Activated T-helper 1 cell treated with anti-CD3 and anti-CD28 coated beads, Interleukin-12 subunit alpha, Interleukin-12 subunit beta, Interleukin-2, Interleukin-4 antibody, amounts not matched to agents 30 ng/mL and 10 ng/mL and 1 ng/mL, durations not matched to agents 14 hours and 24 hours and 36 hours (primary cell): Measurements from ENCODE around the gene NDE1. TPM values are rescaled to one million over a fixed set of nuclear protein-coding genes. Genes with fewer than 3 reads are reported as not detected.
A peak's percentile ranks its signal among the peaks of the same experiment; 100 is the strongest.

Source experiments
- DNase-seq: peaks from one replicate; pipeline ENCODE4 v3.0.0; 2021; ENCODE audit warnings: low spot score
- H3K27ac Mint-ChIP-seq: one replicate; pipeline ENCODE4 v1.8.0; 2021; ENCODE audit warnings: mild to moderate bottlenecking, mixed read lengths
- H3K27me3 Mint-ChIP-seq: one replicate; pipeline ENCODE4 v1.8.0; 2022; ENCODE audit warnings: mild to moderate bottlenecking, moderate library complexity, mixed read lengths; ENCODE audit not compliant: insufficient read depth
- H3K36me3 Mint-ChIP-seq: one replicate; pipeline ENCODE4 v1.8.0; 2021; ENCODE audit warnings: low read depth, mixed read lengths
- H3K4me1 Mint-ChIP-seq: one replicate; pipeline ENCODE4 v1.8.0; 2021; ENCODE audit warnings: low read depth, mixed read lengths
- H3K4me3 Mint-ChIP-seq: one replicate; pipeline ENCODE4 v1.8.0; 2021; ENCODE audit warnings: mild to moderate bottlenecking, moderate library complexity, mixed read lengths
- H3K9me3 Mint-ChIP-seq: one replicate; pipeline ENCODE4 v1.8.0; 2021; ENCODE audit warnings: mixed read lengths
- intact Hi-C: fragments of 100-400 bp; cut with micrococcal nuclease; formaldehyde crosslinking; loops from one replicate; pipeline ENCODE4 v1.15.1; 2024
- total RNA-seq: library from RNA; stranded (reverse); gene quantifications from 2 replicates; pipeline ENCODE4 v1.2.3, GENCODE V29; 2022

Gene NDE1
- total RNA-seq, 1 donor from 2014 or later, result 87.4 TPM

- intact Hi-C loops, result no loop called here
- H3K4me1 Mint-ChIP-seq, result peaks cover 22% of the 10 kb centered on the region
- H3K27me3 Mint-ChIP-seq, result no peaks in the 10 kb centered on the region
- H3K9me3 Mint-ChIP-seq, result no peaks in the 10 kb centered on the region
- no peak for DNase-seq
- H3K36me3 Mint-ChIP-seq, result peaks cover 53% of the 10 kb centered on the region
- H3K4me3 Mint-ChIP-seq, result no peak overlapping the region
- no peak overlapping the region for H3K27ac Mint-ChIP-seq
Measured at GRCh38 chr16:15699819-15700218, 49.8 kb downstream of the NDE1 start.

GRCh38 chr16:15701367-15701766 lies 51.3 kb downstream of the NDE1 start:
- Mint-ChIP-seq H3K4me1 (peaks cover 22% of the 10 kb centered on the region), H3K27me3 (no peaks in the 10 kb centered on the region), H3K36me3 (peaks cover 44% of the 10 kb centered on the region), H3K9me3 (no peaks in the 10 kb centered on the region), H3K4me3 (no peak overlapping the region), H3K27ac (no peak overlapping the region)
- intact Hi-C loops, result no loop called here
- DNase-seq, result no peak

GRCh38 chr16:15701975-15702970 lies 52.2 kb downstream of the NDE1 start:
- H3K36me3 Mint-ChIP-seq, result peaks cover 38% of the 10 kb centered on the region
- no peaks in the 10 kb centered on the region for H3K27me3 Mint-ChIP-seq
- no peak overlapping the region for H3K4me3 Mint-ChIP-seq
- intact Hi-C loops, result no loop called here
- peak overlapping the region; percentile 73 for H3K27ac Mint-ChIP-seq
- no peak for DNase-seq
- H3K4me1 Mint-ChIP-seq, result peaks cover 22% of the 10 kb centered on the region
- no peaks in the 10 kb centered on the region for H3K9me3 Mint-ChIP-seq

GRCh38 chr16:15703029-15703736 lies 53.1 kb downstream of the NDE1 start:
- Mint-ChIP-seq H3K4me3 (no peak overlapping the region), H3K4me1 (peaks cover 22% of the 10 kb centered on the region), H3K36me3 (peaks cover 35% of the 10 kb centered on the region), H3K27me3 (no peaks in the 10 kb centered on the region), H3K9me3 (no peaks in the 10 kb centered on the region), H3K27ac (peak overlapping the region; percentile 73)
- no peak for DNase-seq
- intact Hi-C loops, result no loop called here

- H3K4me3 Mint-ChIP-seq, result no peak overlapping the region
Measured at GRCh38 chr16:15704545-15704987, 54.5 kb downstream of the NDE1 start.

GRCh38 chr16:15705064-15705565 lies 55.1 kb downstream of the NDE1 start:
- Mint-ChIP-seq H3K4me3 (no peak overlapping the region), H3K27me3 (no peaks in the 10 kb centered on the region), H3K27ac (peak overlapping the region; percentile 52), H3K9me3 (no peaks in the 10 kb centered on the region), H3K36me3 (peaks cover 26% of the 10 kb centered on the region), H3K4me1 (peaks cover 22% of the 10 kb centered on the region)
- no peak for DNase-seq
- intact Hi-C loops, result no loop called here

More at GRCh38 chr16:15704545-15704987, 54.5 kb downstream of the NDE1 start:
- intact Hi-C loops, result loop anchor here (1.0 kb wide), 2 partner anchors 62 to 277 kb away; no protein-coding TSS in a partner anchor
- Mint-ChIP-seq H3K4me1 (peaks cover 22% of the 10 kb centered on the region), H3K27me3 (no peaks in the 10 kb centered on the region), H3K9me3 (no peaks in the 10 kb centered on the region), H3K36me3 (peaks cover 30% of the 10 kb centered on the region), H3K27ac (peak overlapping the region; percentile 27)
- DNase-seq, result peak; percentile 54

- H3K9me3 Mint-ChIP-seq, result no peaks in the 10 kb centered on the region
- DNase-seq, result no peak
- H3K36me3 Mint-ChIP-seq, result peaks cover 25% of the 10 kb centered on the region
- H3K27me3 Mint-ChIP-seq, result no peaks in the 10 kb centered on the region
- no peak overlapping the region for H3K27ac Mint-ChIP-seq
- H3K4me1 Mint-ChIP-seq, result peaks cover 22% of the 10 kb centered on the region
- intact Hi-C loops, result no loop called here
- H3K4me3 Mint-ChIP-seq, result no peak overlapping the region
Measured at GRCh38 chr16:15707332-15707731, 57.3 kb downstream of the NDE1 start.

- Mint-ChIP-seq H3K36me3 (peaks cover 21% of the 10 kb centered on the region), H3K4me3 (no peak overlapping the region), H3K4me1 (peaks cover 15% of the 10 kb centered on the region), H3K27me3 (no peaks in the 10 kb centered on the region), H3K27ac (no peak overlapping the region), H3K9me3 (no peaks in the 10 kb centered on the region)
- no peak for DNase-seq
- intact Hi-C loops, result no loop called here
Measured at GRCh38 chr16:15708096-15708495, 58.1 kb downstream of the NDE1 start.

- no peak overlapping the region for H3K27ac Mint-ChIP-seq
- no peak for DNase-seq
- H3K9me3 Mint-ChIP-seq, result no peaks in the 10 kb centered on the region
- H3K4me3 Mint-ChIP-seq, result no peak overlapping the region
- peaks cover 6% of the 10 kb centered on the region for H3K4me1 Mint-ChIP-seq
- peaks cover 14% of the 10 kb centered on the region for H3K36me3 Mint-ChIP-seq
- no peaks in the 10 kb centered on the region for H3K27me3 Mint-ChIP-seq
- intact Hi-C loops, result no loop called here
Measured at GRCh38 chr16:15708997-15709396, 59.0 kb downstream of the NDE1 start.

GRCh38 chr16:15714393-15715172 lies 64.5 kb downstream of the NDE1 start:
- no peak overlapping the region for H3K4me3 Mint-ChIP-seq
- H3K27me3 Mint-ChIP-seq, result no peaks in the 10 kb centered on the region
- intact Hi-C loops, result no loop called here
- DNase-seq, result no peak
- no peaks in the 10 kb centered on the region for H3K9me3 Mint-ChIP-seq
- H3K27ac Mint-ChIP-seq, result no peak overlapping the region
- peaks cover 13% of the 10 kb centered on the region for H3K36me3 Mint-ChIP-seq
- H3K4me1 Mint-ChIP-seq, result no peaks in the 10 kb centered on the region

- H3K27me3 Mint-ChIP-seq, result no peaks in the 10 kb centered on the region
- peaks cover 15% of the 10 kb centered on the region for H3K36me3 Mint-ChIP-seq
- H3K9me3 Mint-ChIP-seq, result no peaks in the 10 kb centered on the region
- H3K4me3 Mint-ChIP-seq, result no peak overlapping the region
- intact Hi-C loops, result no loop called here
- DNase-seq, result no peak
- no peaks in the 10 kb centered on the region for H3K4me1 Mint-ChIP-seq
- no peak overlapping the region for H3K27ac Mint-ChIP-seq
Measured at GRCh38 chr16:15715221-15715620, 65.2 kb downstream of the NDE1 start.

- Mint-ChIP-seq H3K27me3 (no peaks in the 10 kb centered on the region), H3K4me3 (no peak overlapping the region), H3K9me3 (no peaks in the 10 kb centered on the region), H3K4me1 (no peaks in the 10 kb centered on the region), H3K36me3 (peaks cover 14% of the 10 kb centered on the region), H3K27ac (no peak overlapping the region)
- intact Hi-C loops, result no loop called here
- no peak for DNase-seq
Measured at GRCh38 chr16:15716694-15717447, 66.8 kb downstream of the NDE1 start.
